ENCODE data around the gene LMF1.

- TF ChIP-seq CREB1 (IDR thresholded peaks at IDR 0.05), result no peak
- no peak for TF ChIP-seq RFX5 (IDR thresholded peaks at IDR 0.05; ENCODE audit: borderline replicate concordance, low read depth, low read length)
These were observed 82.9 kb downstream of the LMF1 start for GRCh38 chr16:887846-888245.

Data from H1 (cell line).